Measurements from ENCODE around the gene APBB2.

The APBB2 gene

GRCh38 chr4:41217374-41217773 is 3.0 kb upstream of the APBB2 start:
- H2AFZ ChIP-seq (ENCODE audit: low read length): no peak overlapping the region
- H3K4me1 ChIP-seq (ENCODE audit: insufficient read depth, low read length, severe bottlenecking): peaks cover 32% of the 10 kb centered on the region
- no peaks in the 10 kb centered on the region for H3F3A ChIP-seq (ENCODE audit: insufficient read depth, low read length)
- H3K27me3 ChIP-seq (ENCODE audit: insufficient read depth, low read length): no peaks in the 10 kb centered on the region; the same call in 1 of the 2 replicates
- TF ChIP-seq CTCF (IDR thresholded peaks at IDR 0.05; ENCODE audit: low read length) (no peak), EZH2 (IDR thresholded peaks at IDR 0.05; ENCODE audit: borderline replicate concordance, low read length) (no peak)
- no peak overlapping the region for H3K4me2 ChIP-seq (ENCODE audit: low read length)
- no peaks in the 10 kb centered on the region for H3K79me2 ChIP-seq (ENCODE audit: insufficient read depth, low read length)
- no peaks in the 10 kb centered on the region for H4K20me1 ChIP-seq (ENCODE audit: insufficient read depth, low read length)
- no peaks in the 10 kb centered on the region for H3K9me2 ChIP-seq (ENCODE audit: low read depth, low read length)
- H3K27ac ChIP-seq (ENCODE audit: low read depth, low read length, poor library complexity, severe bottlenecking): no peak overlapping the region
- H3K9ac ChIP-seq (ENCODE audit: low read length): no peak overlapping the region
- H3K9me3 ChIP-seq (ENCODE audit: low read length): no peaks in the 10 kb centered on the region
- H3K36me3 ChIP-seq (ENCODE audit: insufficient read depth, low read length): no peaks in the 10 kb centered on the region
- no peak overlapping the region for H3K4me3 ChIP-seq (ENCODE audit: low read depth, low read length, poor library complexity, severe bottlenecking)

- no peaks in the 10 kb centered on the region for H3K36me3 ChIP-seq (ENCODE audit: insufficient read depth, low read length)
- H3K4me3 ChIP-seq (ENCODE audit: low read depth, low read length, poor library complexity, severe bottlenecking): peak overlapping the region; percentile 67
- no peak overlapping the region for H3K27ac ChIP-seq (ENCODE audit: low read depth, low read length, poor library complexity, severe bottlenecking)
- H3K4me2 ChIP-seq (ENCODE audit: low read length): peak overlapping the region; percentile 78
- peaks cover 32% of the 10 kb centered on the region for H3K4me1 ChIP-seq (ENCODE audit: insufficient read depth, low read length, severe bottlenecking)
- H3K9me3 ChIP-seq (ENCODE audit: low read length): no peaks in the 10 kb centered on the region
- H3K79me2 ChIP-seq (ENCODE audit: insufficient read depth, low read length): no peaks in the 10 kb centered on the region
- H2AFZ ChIP-seq (ENCODE audit: low read length): no peak overlapping the region
- H3F3A ChIP-seq (ENCODE audit: insufficient read depth, low read length): no peaks in the 10 kb centered on the region
- H4K20me1 ChIP-seq (ENCODE audit: insufficient read depth, low read length): no peaks in the 10 kb centered on the region
- no peaks in the 10 kb centered on the region for H3K9me2 ChIP-seq (ENCODE audit: low read depth, low read length)
- no peaks in the 10 kb centered on the region; the same call in 1 of the 2 replicates for H3K27me3 ChIP-seq (ENCODE audit: insufficient read depth, low read length)
- TF ChIP-seq CTCF (IDR thresholded peaks at IDR 0.05; ENCODE audit: low read length) (no peak), EZH2 (IDR thresholded peaks at IDR 0.05; ENCODE audit: borderline replicate concordance, low read length) (no peak)
- peak overlapping the region; percentile 71; the same call in 1 of the 2 replicates for H3K9ac ChIP-seq (ENCODE audit: low read length)
Measured at GRCh38 chr4:41217020-41217333, 2.6 kb upstream of the APBB2 start.

DNA sequence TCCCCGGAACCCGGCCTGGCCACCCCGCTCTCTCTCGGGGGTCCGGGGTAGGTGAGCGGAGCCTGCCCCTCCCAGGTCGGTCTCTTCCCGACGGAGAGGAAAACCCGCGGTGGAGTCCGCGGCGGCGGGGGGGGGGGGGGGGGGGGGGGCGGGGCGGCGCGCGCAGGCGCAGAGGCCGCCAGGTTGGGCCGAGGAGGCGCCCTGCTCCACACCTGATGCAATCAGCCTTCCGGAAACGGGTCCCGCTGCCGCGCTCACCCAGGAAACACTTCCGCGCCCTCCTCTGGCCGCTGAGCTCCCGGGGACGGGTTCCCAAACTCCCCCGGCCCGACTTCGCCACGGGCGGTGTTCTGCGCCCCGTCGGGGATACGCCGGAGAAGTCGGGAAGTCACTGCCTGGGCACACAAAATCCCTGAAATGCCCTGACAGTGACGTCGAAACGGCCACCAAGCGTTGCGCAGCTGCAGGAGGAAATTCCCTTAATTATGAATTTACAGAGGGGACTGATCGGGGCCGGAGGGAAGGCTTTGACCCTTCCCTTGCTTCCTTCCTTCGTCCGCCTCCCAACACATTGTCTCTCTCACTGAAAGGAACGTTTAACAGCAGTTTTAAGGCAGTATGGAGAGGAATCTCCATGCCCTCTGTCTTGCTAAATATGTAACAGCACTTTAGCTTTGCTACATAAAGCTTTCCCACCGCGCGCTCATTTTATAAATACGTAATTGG is 2.1 kb upstream of the APBB2 start:
- Histone ChIP-seq H3K4me1 (ENCODE audit: insufficient read depth, low read length, severe bottlenecking) (peaks cover 32% of the 10 kb centered on the region), H4K20me1 (ENCODE audit: insufficient read depth, low read length) (no peaks in the 10 kb centered on the region), H3F3A (ENCODE audit: insufficient read depth, low read length) (no peaks in the 10 kb centered on the region), H3K27me3 (ENCODE audit: insufficient read depth, low read length) (no peaks in the 10 kb centered on the region; the same call in 1 of the 2 replicates), H3K9me3 (ENCODE audit: low read length) (no peaks in the 10 kb centered on the region), H3K9ac (ENCODE audit: low read length) (peak overlapping the region; percentile 71), H3K4me3 (ENCODE audit: low read depth, low read length, poor library complexity, severe bottlenecking) (peak overlapping the region; percentile 67), H3K79me2 (ENCODE audit: insufficient read depth, low read length) (no peaks in the 10 kb centered on the region), H3K36me3 (ENCODE audit: insufficient read depth, low read length) (no peaks in the 10 kb centered on the region), H3K4me2 (ENCODE audit: low read length) (peak overlapping the region; percentile 78), H3K9me2 (ENCODE audit: low read depth, low read length) (no peaks in the 10 kb centered on the region), H3K27ac (ENCODE audit: low read depth, low read length, poor library complexity, severe bottlenecking) (no peak overlapping the region), H2AFZ (ENCODE audit: low read length) (peak overlapping the region; percentile 60; the same call in 1 of the 2 replicates)
- no peak for TF ChIP-seq EZH2 (IDR thresholded peaks at IDR 0.05; ENCODE audit: borderline replicate concordance, low read length)
- peak; percentile 33; the same call in 1 of the 2 replicates for TF ChIP-seq CTCF (IDR thresholded peaks at IDR 0.05; ENCODE audit: low read length)

Measured in OCI-LY1 (cell line).